CD4-positive, alpha-beta T cell treated with Interferon gamma for 1 hour (primary cell): ENCODE data around the gene HMCN1.
"Not testable (repeated sequence)": the region's sequence is repeated elsewhere in the genome, so short reads cannot be mapped to it uniquely, and the experiment has no call there.

ENCODE experiments used
- DNase-seq: peaks from one replicate; pipeline ENCODE4 v3.0.0-alpha.2; 2020

HMCN1 gene

GRCh38 chr1:185742403-185742802 is 8.2 kb downstream of the HMCN1 start:
- no peak for DNase-seq

GRCh38 chr1:185745165-185745564 is 11.0 kb downstream of the HMCN1 start:
- DNase-seq = no peak

GRCh38 chr1:185759061-185759460 is 24.9 kb downstream of the HMCN1 start:
- no peak for DNase-seq

- no peak for DNase-seq
Observed at GRCh38 chr1:185761841-185762240, 27.6 kb downstream of the HMCN1 start.

- DNase-seq = no peak
Observed at GRCh38 chr1:185767508-185768120, 33.4 kb downstream of the HMCN1 start.

- DNase-seq = no peak
Observed at GRCh38 chr1:185768371-185768770, 34.2 kb downstream of the HMCN1 start.

GRCh38 chr1:185769136-185769535 is 34.9 kb downstream of the HMCN1 start:
- no peak for DNase-seq

GRCh38 chr1:185774394-185774793 is 40.2 kb downstream of the HMCN1 start:
- DNase-seq = no peak

GRCh38 chr1:185775501-185775900 is 41.3 kb downstream of the HMCN1 start:
- no peak for DNase-seq

GRCh38 chr1:185776522-185776921 is 42.3 kb downstream of the HMCN1 start:
- no peak for DNase-seq

GRCh38 chr1:185783860-185784259 is 49.7 kb downstream of the HMCN1 start:
- not testable (repeated sequence) for DNase-seq

- no peak for DNase-seq
Observed at GRCh38 chr1:185785586-185785985, 51.4 kb downstream of the HMCN1 start.

- no peak for DNase-seq
Observed at GRCh38 chr1:185786524-185786923, 52.3 kb downstream of the HMCN1 start.

- no peak for DNase-seq
Observed at GRCh38 chr1:185787238-185787637, 53.0 kb downstream of the HMCN1 start.

GRCh38 chr1:185788386-185788785 is 54.2 kb downstream of the HMCN1 start:
- no peak for DNase-seq

- DNase-seq = no peak
Observed at GRCh38 chr1:185789501-185790193, 55.5 kb downstream of the HMCN1 start.

GRCh38 chr1:185790194-185790735 is 56.1 kb downstream of the HMCN1 start:
- DNase-seq = no peak

GRCh38 chr1:185792040-185792439 is 57.8 kb downstream of the HMCN1 start:
- no peak for DNase-seq

GRCh38 chr1:185794495-185794894 is 60.3 kb downstream of the HMCN1 start:
- not testable (repeated sequence) for DNase-seq

- no peak for DNase-seq
Observed at GRCh38 chr1:185795181-185795580, 61.0 kb downstream of the HMCN1 start.

GRCh38 chr1:185798505-185798904 is 64.3 kb downstream of the HMCN1 start:
- DNase-seq = no peak

- no peak for DNase-seq
Observed at GRCh38 chr1:185803241-185803640, 69.0 kb downstream of the HMCN1 start.

GRCh38 chr1:185804206-185804605 is 70.0 kb downstream of the HMCN1 start:
- DNase-seq = no peak

- no peak for DNase-seq
Observed at GRCh38 chr1:185804608-185805007, 70.4 kb downstream of the HMCN1 start.

- DNase-seq = no peak
Observed at GRCh38 chr1:185807275-185807674, 73.1 kb downstream of the HMCN1 start.
